Measurements from ENCODE around the gene CSF2. TPM values are rescaled to one million over a fixed set of nuclear protein-coding genes. Genes with fewer than 3 reads are reported as not detected.
A peak's percentile ranks its signal among the peaks of the same experiment; 100 is the strongest.

The CSF2 gene
- polyA plus RNA-seq, 1 of the 3 experiments (the other 2 are of a cell fraction) = 0.97 TPM

DNA sequence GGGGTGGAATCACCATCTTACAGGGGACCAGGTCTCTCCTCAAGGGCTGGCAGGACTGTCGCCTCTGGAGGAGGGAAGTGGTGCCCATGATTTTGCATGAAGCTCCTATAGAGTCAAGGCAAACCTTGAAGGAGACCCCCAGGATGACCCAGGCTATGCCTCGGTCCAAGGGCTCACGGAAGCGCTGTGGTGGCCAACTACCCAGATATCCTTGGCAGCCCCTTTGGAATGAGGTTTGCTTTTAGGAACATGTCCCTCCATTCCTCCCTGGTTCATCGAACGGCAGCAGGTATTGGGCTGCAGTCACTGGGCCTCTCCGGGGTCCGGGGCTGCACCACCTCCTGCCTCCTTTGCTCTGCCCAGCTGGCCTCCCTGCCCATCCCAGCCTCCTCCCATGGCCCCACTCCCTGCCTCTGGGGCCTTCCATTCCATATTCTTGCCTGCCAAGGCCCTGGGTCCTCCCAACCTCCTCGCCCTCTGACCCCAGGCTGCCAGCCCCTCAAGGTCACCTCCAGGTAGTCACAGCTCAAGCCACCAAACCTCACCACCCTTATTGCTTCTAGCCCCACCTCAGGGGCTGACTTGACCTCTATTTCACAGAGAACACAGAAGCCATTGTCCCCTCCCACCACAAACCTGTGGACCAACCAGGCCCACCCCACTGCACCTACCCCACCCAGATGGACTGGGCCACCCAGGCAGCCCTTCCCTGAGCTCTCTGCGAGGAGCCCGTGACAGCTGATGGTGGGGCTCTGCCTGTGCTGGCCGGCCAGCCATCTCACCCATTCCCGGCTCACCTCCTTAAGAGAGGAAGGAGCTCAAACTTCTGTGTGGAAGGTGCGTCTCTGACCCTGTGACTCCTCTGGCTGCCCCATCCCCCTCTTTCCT lies 16.7 kb upstream of the CSF2 start (continued):
- TF ChIP-seq, protein P1, sequence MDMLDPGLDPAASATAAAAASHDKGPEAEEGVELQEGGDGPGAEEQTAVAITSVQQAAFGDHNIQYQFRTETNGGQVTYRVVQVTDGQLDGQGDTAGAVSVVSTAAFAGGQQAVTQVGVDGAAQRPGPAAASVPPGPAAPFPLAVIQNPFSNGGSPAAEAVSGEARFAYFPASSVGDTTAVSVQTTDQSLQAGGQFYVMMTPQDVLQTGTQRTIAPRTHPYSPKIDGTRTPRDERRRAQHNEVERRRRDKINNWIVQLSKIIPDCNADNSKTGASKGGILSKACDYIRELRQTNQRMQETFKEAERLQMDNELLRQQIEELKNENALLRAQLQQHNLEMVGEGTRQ (IDR thresholded peaks at IDR 0.05; ENCODE audit: borderline replicate concordance, low read depth, low read length) = no peak
- no peak for TF ChIP-seq CHD2 (IDR thresholded peaks at IDR 0.05; ENCODE audit: low read length, partially characterized antibody)

DNA sequence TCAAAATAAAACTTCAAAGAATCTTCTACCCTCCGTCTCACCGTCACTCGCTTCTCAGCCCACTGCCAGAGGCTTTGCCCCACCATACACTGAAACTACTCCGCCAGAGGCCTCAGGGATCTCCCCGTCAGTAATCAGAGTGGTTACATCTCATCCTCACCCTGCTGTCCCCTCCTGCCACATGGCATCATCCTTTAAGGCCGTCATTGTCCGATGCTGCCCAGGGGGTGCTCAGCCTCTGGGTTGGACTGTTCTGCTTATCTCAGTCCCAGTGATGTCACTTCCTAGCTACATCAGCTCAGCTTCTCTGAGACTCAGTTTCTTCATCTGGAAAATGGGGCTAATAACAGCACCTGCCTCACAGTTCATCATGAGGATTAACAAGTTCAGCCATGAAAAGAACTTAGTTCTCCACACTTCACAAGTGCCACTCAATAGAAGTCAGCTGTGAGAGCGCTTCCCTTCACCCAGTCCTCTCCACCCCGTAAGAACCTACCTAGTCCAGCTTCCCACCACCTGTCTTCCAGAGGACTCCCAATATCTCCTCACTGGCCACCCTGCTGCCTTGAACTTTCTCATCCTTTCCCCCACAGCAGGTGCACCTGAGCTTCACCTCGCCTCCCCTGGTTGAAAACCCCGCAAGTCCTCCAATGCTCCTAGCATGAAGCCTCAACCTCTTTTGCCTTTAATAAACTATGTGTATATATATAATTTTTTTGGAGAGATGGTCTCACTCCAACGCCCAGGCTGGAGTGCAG lies 15.9 kb upstream of the CSF2 start:
- Histone ChIP-seq H2AFZ (ENCODE audit: low read depth) (no peak overlapping the region), H3K9me3 (no peaks in the 10 kb centered on the region), H3K4me3 (ENCODE audit: low read depth in 2 of 2, low read length in 1 of 2) (no peak overlapping the region), H3K4me2 (no peak overlapping the region), H3K9ac (no peak overlapping the region), H3K9me2 (no peaks in the 10 kb centered on the region), H3K27ac (ENCODE audit: low read depth in 2 of 2, low read length in 1 of 2) (no peak overlapping the region), H3K79me2 (ENCODE audit: insufficient read depth) (no peaks in the 10 kb centered on the region), H3K4me1 (ENCODE audit: control insufficient read depth in 1 of 2, insufficient read depth in 2 of 2, low read depth in 1 of 2, low read length in 1 of 2) (no peaks in the 10 kb centered on the region), H4K20me1 (ENCODE audit: insufficient read depth) (no peaks in the 10 kb centered on the region), H3K36me3 (replicated peaks in 1 of 2; ENCODE audit: control insufficient read depth in 1 of 2, insufficient read depth in 2 of 2, low read length in 1 of 2) (no peaks in the 10 kb centered on the region), H3K27me3 (ENCODE audit: insufficient read depth) (no peaks in the 10 kb centered on the region; the same call in 1 of the 2 replicates), H3F3A (replicated peaks; ENCODE audit: insufficient read depth) (no peaks in the 10 kb centered on the region)
- peak; percentile 2 for DNase-seq
- ChIA-PET POLR2A (no interaction called here), CTCF (interaction anchor here (0.9 to 1.3 kb wide), 3 partner anchors 122 to 635 kb away, joined by 3 to 7 read pairs (median 4); no protein-coding TSS in a partner anchor)
- 77% methylated on average over 12 of the region's 12 CpGs for WGBS (ENCODE audit: low lambda C conversion rate)
- TF ChIP-seq TAF1 (IDR thresholded peaks at IDR 0.05; ENCODE audit: borderline replicate concordance, low read depth, low read length) (no peak), TCF12 (IDR thresholded peaks at IDR 0.05) (no peak), ELF1 (IDR thresholded peaks at IDR 0.05) (no peak), POLR2AphosphoS5 (IDR thresholded peaks at IDR 0.05; ENCODE audit: low read depth, low read length) (no peak), NRF1 (IDR thresholded peaks at IDR 0.05; ENCODE audit: low read depth, low read length) (no peak), NFIC (IDR thresholded peaks at IDR 0.05; ENCODE audit: borderline replicate concordance) (no peak), SMC3 (IDR thresholded peaks at IDR 0.05; ENCODE audit: low read depth, low read length) (no peak), FOSL2 (IDR thresholded peaks at IDR 0.05; ENCODE audit: borderline replicate concordance, low read depth) (no peak), GATA2 (CRISPR knock-in tag; IDR thresholded peaks at IDR 0.05) (no peak), FOXJ3 (CRISPR knock-in tag; IDR thresholded peaks at IDR 0.05) (no peak), CHD2 (IDR thresholded peaks at IDR 0.05; ENCODE audit: low read length, partially characterized antibody) (no peak)
- TF ChIP-seq, protein P2, sequence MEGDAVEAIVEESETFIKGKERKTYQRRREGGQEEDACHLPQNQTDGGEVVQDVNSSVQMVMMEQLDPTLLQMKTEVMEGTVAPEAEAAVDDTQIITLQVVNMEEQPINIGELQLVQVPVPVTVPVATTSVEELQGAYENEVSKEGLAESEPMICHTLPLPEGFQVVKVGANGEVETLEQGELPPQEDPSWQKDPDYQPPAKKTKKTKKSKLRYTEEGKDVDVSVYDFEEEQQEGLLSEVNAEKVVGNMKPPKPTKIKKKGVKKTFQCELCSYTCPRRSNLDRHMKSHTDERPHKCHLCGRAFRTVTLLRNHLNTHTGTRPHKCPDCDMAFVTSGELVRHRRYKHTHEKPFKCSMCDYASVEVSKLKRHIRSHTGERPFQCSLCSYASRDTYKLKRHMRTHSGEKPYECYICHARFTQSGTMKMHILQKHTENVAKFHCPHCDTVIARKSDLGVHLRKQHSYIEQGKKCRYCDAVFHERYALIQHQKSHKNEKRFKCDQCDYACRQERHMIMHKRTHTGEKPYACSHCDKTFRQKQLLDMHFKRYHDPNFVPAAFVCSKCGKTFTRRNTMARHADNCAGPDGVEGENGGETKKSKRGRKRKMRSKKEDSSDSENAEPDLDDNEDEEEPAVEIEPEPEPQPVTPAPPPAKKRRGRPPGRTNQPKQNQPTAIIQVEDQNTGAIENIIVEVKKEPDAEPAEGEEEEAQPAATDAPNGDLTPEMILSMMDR (IDR thresholded peaks at IDR 0.05) = no peak
- TF ChIP-seq, protein P3, sequence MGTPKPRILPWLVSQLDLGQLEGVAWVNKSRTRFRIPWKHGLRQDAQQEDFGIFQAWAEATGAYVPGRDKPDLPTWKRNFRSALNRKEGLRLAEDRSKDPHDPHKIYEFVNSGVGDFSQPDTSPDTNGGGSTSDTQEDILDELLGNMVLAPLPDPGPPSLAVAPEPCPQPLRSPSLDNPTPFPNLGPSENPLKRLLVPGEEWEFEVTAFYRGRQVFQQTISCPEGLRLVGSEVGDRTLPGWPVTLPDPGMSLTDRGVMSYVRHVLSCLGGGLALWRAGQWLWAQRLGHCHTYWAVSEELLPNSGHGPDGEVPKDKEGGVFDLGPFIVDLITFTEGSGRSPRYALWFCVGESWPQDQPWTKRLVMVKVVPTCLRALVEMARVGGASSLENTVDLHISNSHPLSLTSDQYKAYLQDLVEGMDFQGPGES (IDR thresholded peaks at IDR 0.05; ENCODE audit: low read depth, low read length) = no peak
